OCI-LY7 (cell line): ENCODE results near the gene WDFY3.

Experiments
- EZH2phosphoT487 ChIP-seq: fragments of 200-600 bp; sonication (generic); IDR thresholded peaks from 2 replicates; pipeline ENCODE4 v1.6.1; 2018; ENCODE audit warnings: low read depth, borderline replicate concordance, mild to moderate bottlenecking, mixed run types, antibody characterized with exemption, low read length, moderate library complexity, mixed read lengths
- TF ChIP-seq, protein P1 (sequence below): fragments of 200-600 bp; sonication (generic); conservative IDR thresholded peaks from 2 replicates; pipeline ENCODE4 v1.5.1; 2014; ENCODE audit warnings: mild to moderate bottlenecking, antibody characterized with exemption, low read length, moderate library complexity, mixed read lengths

DNA sequence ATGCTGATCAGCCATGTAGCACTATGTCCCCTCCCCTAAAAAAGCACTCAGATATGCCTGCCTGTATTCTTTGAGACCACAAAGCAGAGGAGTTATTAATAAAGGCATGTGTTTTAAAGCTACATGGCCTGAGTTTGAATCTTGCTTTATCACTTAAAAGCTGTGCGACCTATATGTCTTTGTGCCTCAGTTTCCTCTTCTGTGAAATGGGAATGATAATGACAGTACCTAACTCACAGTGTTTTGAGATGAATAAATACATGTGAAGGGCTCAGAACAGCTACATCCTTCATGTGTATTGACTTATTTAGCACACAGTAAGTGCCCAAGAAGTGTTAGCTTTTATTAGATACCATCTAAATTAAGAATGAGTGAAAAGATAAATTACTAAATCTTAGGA lies 180.0 kb downstream of the WDFY3 start:
- TF ChIP-seq, protein P1, sequence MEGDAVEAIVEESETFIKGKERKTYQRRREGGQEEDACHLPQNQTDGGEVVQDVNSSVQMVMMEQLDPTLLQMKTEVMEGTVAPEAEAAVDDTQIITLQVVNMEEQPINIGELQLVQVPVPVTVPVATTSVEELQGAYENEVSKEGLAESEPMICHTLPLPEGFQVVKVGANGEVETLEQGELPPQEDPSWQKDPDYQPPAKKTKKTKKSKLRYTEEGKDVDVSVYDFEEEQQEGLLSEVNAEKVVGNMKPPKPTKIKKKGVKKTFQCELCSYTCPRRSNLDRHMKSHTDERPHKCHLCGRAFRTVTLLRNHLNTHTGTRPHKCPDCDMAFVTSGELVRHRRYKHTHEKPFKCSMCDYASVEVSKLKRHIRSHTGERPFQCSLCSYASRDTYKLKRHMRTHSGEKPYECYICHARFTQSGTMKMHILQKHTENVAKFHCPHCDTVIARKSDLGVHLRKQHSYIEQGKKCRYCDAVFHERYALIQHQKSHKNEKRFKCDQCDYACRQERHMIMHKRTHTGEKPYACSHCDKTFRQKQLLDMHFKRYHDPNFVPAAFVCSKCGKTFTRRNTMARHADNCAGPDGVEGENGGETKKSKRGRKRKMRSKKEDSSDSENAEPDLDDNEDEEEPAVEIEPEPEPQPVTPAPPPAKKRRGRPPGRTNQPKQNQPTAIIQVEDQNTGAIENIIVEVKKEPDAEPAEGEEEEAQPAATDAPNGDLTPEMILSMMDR = no peak
- TF ChIP-seq EZH2phosphoT487 = no peak
